Neural cell (in vitro differentiated cells): ENCODE data around the gene LGR5. TPM values are rescaled to one million over a fixed set of nuclear protein-coding genes. Genes with fewer than 3 reads are reported as not detected.

Source experiments
- H2AFZ ChIP-seq: fragments of 200-600, 300-800 bp; sonication (generic), shearing (Covaris generic); 2 replicates; pipeline ENCODE4 v1.6.0; 2014; ENCODE audit warnings: low read depth, mild to moderate bottlenecking, antibody characterized with exemption, low read length, moderate library complexity
- H3F3A ChIP-seq: fragments of 200-600 bp; shearing (Covaris generic); 2 replicates; pipeline ENCODE4 v1.6.1; 2016; ENCODE audit warnings: mild to moderate bottlenecking, moderate library complexity, mixed read lengths, antibody characterized with exemption, low read length; ENCODE audit not compliant: insufficient read depth, poor library complexity, severe bottlenecking
- H3K27ac ChIP-seq: fragments of 200-600, 300-800 bp; sonication (generic), shearing (Covaris generic); 2 replicates; pipeline ENCODE4 v1.5.1; 2014; ENCODE audit warnings: mild to moderate bottlenecking, low read length, moderate library complexity
- H3K27me3 ChIP-seq: fragments of 300-800, 200-600 bp; sonication (generic), shearing (Covaris generic); 2 replicates; pipeline ENCODE4 v1.6.0; 2014; ENCODE audit warnings: mild to moderate bottlenecking, low read depth, low read length, moderate library complexity; ENCODE audit not compliant: insufficient read depth
- H3K36me3 ChIP-seq: fragments of 300-800, 200-600 bp; sonication (generic), shearing (Covaris generic); 2 replicates; pipeline ENCODE4 v1.5.1; 2014; ENCODE audit warnings: mild to moderate bottlenecking, antibody characterized with exemption, low read length, moderate library complexity; ENCODE audit not compliant: insufficient read depth
- H3K4me2 ChIP-seq: fragments of 300-800, 200-600 bp; sonication (generic), shearing (Covaris generic); 2 replicates; pipeline ENCODE4 v1.6.0; 2014; ENCODE audit warnings: mild to moderate bottlenecking, low read length
- H3K4me3 ChIP-seq: fragments of 300-800, 200-600 bp; sonication (generic), shearing (Covaris generic); 2 replicates; pipeline ENCODE4 v1.5.1; 2014; ENCODE audit warnings: mild to moderate bottlenecking, low read length, moderate library complexity
- H3K79me2 ChIP-seq: fragments of 200-600 bp; shearing (Covaris generic); replicated peaks from 2 replicates; pipeline ENCODE4 v1.6.0; 2014; ENCODE audit warnings: mild to moderate bottlenecking, low read length, moderate library complexity; ENCODE audit not compliant: insufficient read depth
- H3K9ac ChIP-seq: fragments of 300-800, 200-600 bp; sonication (generic), shearing (Covaris generic); 2 replicates; pipeline ENCODE4 v1.6.1; 2016; ENCODE audit warnings: mild to moderate bottlenecking, low read length, mixed read lengths
- H3K9me2 ChIP-seq: fragments of 200-600 bp; shearing (Covaris generic); 2 replicates; pipeline ENCODE4 v1.6.1; 2016; ENCODE audit warnings: mild to moderate bottlenecking, low read length, mixed read lengths; ENCODE audit not compliant: insufficient read depth
- H3K9me3 ChIP-seq: fragments of 200-600, 300-800 bp; sonication (generic), shearing (Covaris generic); 2 replicates; pipeline ENCODE4 v1.6.1; 2016; ENCODE audit warnings: mild to moderate bottlenecking, mixed run types, low read length, moderate library complexity, mixed read lengths
- H4K20me1 ChIP-seq: fragments of 200-600 bp; shearing (Covaris generic); 2 replicates; pipeline ENCODE4 v1.6.1; 2016; ENCODE audit warnings: mild to moderate bottlenecking, mixed run types; ENCODE audit not compliant: insufficient read depth
- EP300 ChIP-seq: fragments of 450-650 bp; conservative IDR thresholded peaks from 2 replicates; pipeline ENCODE4 v1.6.1; 2014; ENCODE audit warnings: antibody characterized with exemption, mild to moderate bottlenecking, moderate library complexity; ENCODE audit not compliant: poor library complexity, severe bottlenecking
- EZH2 ChIP-seq: fragments of 200-600, 300-800 bp; shearing (Covaris generic), sonication (generic); IDR thresholded peaks from 2 replicates; pipeline ENCODE4 v1.6.1; 2014; ENCODE audit warnings: antibody characterized with exemption, low read length, borderline replicate concordance, mild to moderate bottlenecking; ENCODE audit not compliant: insufficient read depth, poor library complexity, severe bottlenecking
- MXI1 ChIP-seq: fragments of 450-650 bp; conservative IDR thresholded peaks from 2 replicates; pipeline ENCODE4 v1.6.1; 2014; ENCODE audit warnings: antibody characterized with exemption, mild to moderate bottlenecking; ENCODE audit not compliant: poor library complexity, severe bottlenecking
- RAD21 ChIP-seq: fragments of 450-650 bp; conservative IDR thresholded peaks from 2 replicates; pipeline ENCODE4 v1.6.1; 2014; ENCODE audit warnings: antibody characterized with exemption, mild to moderate bottlenecking, moderate library complexity
- REST ChIP-seq: IDR thresholded peaks from 2 replicates; pipeline ENCODE4 v1.6.1; 2012; ENCODE audit warnings: borderline replicate concordance
- SMC3 ChIP-seq: fragments of 450-650 bp; conservative IDR thresholded peaks from 2 replicates; pipeline ENCODE4 v1.6.1; 2014; ENCODE audit warnings: antibody characterized with exemption, mild to moderate bottlenecking, moderate library complexity; ENCODE audit not compliant: poor library complexity
- TAF1 ChIP-seq: IDR thresholded peaks from 2 replicates; pipeline ENCODE4 v1.6.1; 2012; ENCODE audit warnings: low read depth
- polyA plus RNA-seq: library from polyadenylated mRNA; depleted of rRNA; stranded (reverse); fragments of >200 nt; gene quantifications from 2 replicates; pipeline ENCODE4 v1.2.3, GENCODE V29; 2014
- TF ChIP-seq, protein P1 (sequence below): fragments of 450-650 bp; IDR thresholded peaks from 2 replicates; pipeline ENCODE4 v1.5.1; 2014; ENCODE audit warnings: antibody characterized with exemption, mild to moderate bottlenecking, moderate library complexity; ENCODE audit not compliant: poor library complexity, severe bottlenecking

Gene LGR5
- polyA plus RNA-seq, 1 donor from 2014 or later = 0.16 TPM

DNA sequence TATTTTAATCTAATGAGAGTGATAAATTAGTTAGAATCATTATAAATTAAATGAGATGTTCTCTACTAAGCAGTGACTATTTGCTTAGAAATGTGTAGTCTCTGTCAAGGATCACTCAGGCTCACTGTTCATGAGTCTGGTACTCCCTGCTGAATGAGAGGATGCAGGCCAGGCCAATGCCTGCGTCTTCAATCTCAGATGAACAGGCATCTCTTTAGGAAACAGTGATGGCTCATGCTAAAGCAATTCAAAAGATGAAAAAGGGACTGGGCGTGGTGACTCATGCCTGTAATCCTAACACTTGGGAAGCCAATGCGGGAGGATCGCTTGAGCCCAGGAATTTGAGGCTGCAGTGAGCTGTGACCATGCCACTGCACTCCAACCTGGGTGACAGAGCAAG, 117.3 kb downstream of the LGR5 start:
- Histone ChIP-seq H3K9ac (no peak overlapping the region), H3K36me3 (no peaks in the 10 kb centered on the region), H3K9me2 (no peaks in the 10 kb centered on the region), H3K4me3 (no peak overlapping the region), H2AFZ (no peak overlapping the region), H3K27ac (no peak overlapping the region), H3K79me2 (no peaks in the 10 kb centered on the region), H4K20me1 (no peaks in the 10 kb centered on the region), H3K9me3 (no peaks in the 10 kb centered on the region), H3K4me2 (no peak overlapping the region), H3F3A (no peaks in the 10 kb centered on the region), H3K27me3 (no peaks in the 10 kb centered on the region)
- TF ChIP-seq EZH2 = no peak
- no peak for TF ChIP-seq MXI1

DNA sequence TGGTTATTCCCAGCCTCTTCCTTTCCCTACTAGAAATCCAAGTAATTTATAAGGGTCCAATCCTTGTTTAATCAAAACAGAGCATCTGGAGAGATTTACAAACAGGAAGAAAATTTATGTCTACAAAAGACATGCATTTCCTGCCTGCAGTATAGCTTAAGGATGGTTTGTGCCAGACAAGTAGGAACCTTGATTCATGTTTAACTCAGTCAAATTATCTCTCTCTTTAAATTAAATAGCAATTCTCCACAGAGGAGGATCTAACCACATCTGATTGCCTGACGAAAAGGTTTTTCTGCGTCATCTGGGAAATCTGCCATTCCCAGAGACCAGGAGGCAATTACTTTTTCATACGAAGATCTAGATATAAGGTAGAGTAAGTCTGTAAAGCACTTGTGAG, 118.8 kb downstream of the LGR5 start:
- H3K27ac ChIP-seq = no peak overlapping the region
- H2AFZ ChIP-seq = no peak overlapping the region
- TF ChIP-seq SMC3 = no peak
- no peak for TF ChIP-seq REST
- TF ChIP-seq RAD21 = no peak
- TF ChIP-seq EP300 = no peak
- no peak for TF ChIP-seq EZH2
- no peak for TF ChIP-seq TAF1
- TF ChIP-seq MXI1 = no peak
- TF ChIP-seq, protein P1, sequence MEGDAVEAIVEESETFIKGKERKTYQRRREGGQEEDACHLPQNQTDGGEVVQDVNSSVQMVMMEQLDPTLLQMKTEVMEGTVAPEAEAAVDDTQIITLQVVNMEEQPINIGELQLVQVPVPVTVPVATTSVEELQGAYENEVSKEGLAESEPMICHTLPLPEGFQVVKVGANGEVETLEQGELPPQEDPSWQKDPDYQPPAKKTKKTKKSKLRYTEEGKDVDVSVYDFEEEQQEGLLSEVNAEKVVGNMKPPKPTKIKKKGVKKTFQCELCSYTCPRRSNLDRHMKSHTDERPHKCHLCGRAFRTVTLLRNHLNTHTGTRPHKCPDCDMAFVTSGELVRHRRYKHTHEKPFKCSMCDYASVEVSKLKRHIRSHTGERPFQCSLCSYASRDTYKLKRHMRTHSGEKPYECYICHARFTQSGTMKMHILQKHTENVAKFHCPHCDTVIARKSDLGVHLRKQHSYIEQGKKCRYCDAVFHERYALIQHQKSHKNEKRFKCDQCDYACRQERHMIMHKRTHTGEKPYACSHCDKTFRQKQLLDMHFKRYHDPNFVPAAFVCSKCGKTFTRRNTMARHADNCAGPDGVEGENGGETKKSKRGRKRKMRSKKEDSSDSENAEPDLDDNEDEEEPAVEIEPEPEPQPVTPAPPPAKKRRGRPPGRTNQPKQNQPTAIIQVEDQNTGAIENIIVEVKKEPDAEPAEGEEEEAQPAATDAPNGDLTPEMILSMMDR = no peak
- no peaks in the 10 kb centered on the region for H3F3A ChIP-seq
- no peaks in the 10 kb centered on the region for H4K20me1 ChIP-seq
- no peak overlapping the region for H3K4me3 ChIP-seq
- H3K36me3 ChIP-seq = no peaks in the 10 kb centered on the region
- H3K9me2 ChIP-seq = no peaks in the 10 kb centered on the region
- H3K9ac ChIP-seq = no peak overlapping the region
- H3K27me3 ChIP-seq = no peaks in the 10 kb centered on the region
- H3K4me2 ChIP-seq = no peak overlapping the region
- H3K9me3 ChIP-seq = no peaks in the 10 kb centered on the region
- no peaks in the 10 kb centered on the region for H3K79me2 ChIP-seq
